Activated T-helper 1 cell treated with anti-CD3 and anti-CD28 coated beads, Interleukin-2, amount 50 U/mL, for 16 hours (primary cell): ENCODE results near the gene ANGPTL2.
"Not testable (repeated sequence)": the region's sequence is repeated elsewhere in the genome, so short reads cannot be mapped to it uniquely, and the experiment has no call there.

ENCODE experiments used
- DNase-seq, 2 donors: peaks; one replicate each; pipeline ENCODE4 v3.0.0-alpha.2; 2020; ENCODE audit warnings: low read depth in 1 of 2, low spot score in 1 of 2

The ANGPTL2 gene, protein sequence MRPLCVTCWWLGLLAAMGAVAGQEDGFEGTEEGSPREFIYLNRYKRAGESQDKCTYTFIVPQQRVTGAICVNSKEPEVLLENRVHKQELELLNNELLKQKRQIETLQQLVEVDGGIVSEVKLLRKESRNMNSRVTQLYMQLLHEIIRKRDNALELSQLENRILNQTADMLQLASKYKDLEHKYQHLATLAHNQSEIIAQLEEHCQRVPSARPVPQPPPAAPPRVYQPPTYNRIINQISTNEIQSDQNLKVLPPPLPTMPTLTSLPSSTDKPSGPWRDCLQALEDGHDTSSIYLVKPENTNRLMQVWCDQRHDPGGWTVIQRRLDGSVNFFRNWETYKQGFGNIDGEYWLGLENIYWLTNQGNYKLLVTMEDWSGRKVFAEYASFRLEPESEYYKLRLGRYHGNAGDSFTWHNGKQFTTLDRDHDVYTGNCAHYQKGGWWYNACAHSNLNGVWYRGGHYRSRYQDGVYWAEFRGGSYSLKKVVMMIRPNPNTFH

GRCh38 chr9:127122176-127123063 is at the start of gene ANGPTL2:
ANGPTL2 (minus strand) TSS chr9:127122635; CDS start chr9:127108731, 13,904 bp downstream.
- no peak for DNase-seq

- DNase-seq: not testable (repeated sequence)
These were observed 48.9 kb upstream of the ANGPTL2 start for GRCh38 chr9:127171348-127171747.

DNA sequence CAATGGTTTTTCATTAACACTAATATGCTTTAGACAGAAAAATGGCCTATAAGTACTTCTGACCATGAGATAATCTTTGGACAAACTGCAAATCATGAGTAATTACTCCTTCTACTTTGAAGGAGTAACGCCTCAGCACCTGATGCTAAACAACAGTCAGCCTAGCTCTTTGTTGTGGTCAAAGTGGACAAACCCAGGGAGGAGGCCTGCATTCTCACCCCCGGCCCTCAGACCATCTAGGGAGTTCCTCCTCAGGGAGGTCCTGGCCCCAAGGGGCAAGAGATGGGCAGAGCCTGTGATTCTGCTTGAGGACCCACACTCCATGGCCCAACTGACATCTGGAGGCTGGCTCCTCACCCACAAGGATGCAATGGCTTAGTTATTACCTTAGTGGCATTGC is 48.2 kb upstream of the ANGPTL2 start:
- no peak for DNase-seq

DNA sequence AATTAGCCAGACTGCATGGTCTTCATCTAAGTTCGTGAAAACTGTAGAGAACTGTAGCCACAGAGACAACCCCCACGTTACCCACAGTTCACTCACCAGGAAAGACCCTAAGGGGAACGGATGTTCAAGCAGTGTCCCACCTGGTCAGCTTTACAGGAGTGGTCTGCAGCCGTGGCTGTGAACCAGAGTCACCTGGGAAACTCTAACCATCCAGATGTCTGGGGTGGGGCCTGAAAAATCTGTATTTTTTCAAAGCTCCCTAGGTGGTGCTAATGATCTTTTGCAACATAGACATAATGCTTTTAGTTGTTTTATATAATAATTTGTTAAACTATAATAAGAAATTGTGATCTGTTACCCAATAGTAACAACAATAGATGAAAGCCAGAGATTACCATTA is 47.7 kb upstream of the ANGPTL2 start:
- DNase-seq: no peak

- no peak for DNase-seq
These were observed 47.1 kb upstream of the ANGPTL2 start for GRCh38 chr9:127169575-127169883.

DNA sequence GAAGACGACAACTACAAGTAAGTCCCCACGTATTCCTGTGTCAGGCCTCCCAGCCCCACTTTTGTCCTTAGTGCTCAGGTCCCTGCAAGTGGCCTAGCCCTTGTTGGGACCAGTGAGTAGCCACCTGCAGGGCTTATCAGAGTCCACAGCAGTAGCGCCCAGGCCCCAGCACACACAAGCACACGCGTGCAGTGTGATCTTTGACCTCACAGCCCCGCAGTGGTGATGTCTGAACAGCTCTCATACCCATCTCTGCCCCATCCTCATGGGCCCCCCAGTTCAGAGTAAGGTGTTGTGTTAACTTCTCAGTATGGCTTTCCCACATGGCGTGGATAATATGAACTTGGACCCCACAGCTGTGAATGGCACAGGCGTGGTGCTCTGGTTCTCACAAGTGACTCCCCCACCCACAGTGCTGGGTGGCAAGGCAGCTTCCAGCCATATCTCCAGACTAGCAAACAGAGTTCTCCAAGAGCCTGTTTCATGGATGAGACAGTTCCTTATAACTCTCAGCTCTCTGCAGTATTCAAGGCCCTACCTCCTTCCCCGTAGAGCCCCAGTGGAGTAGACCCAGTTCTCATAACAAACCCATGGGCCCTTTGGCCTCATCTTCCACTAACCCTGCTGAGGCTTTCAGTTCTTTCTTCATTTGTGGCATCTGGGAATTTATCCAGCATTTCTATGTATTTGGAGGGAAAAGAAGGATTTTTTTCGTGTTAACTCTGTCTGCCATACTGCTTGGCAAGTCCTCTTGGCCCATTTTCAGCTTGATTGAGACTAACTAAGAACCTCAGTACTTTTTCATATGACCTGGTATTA is 46.5 kb upstream of the ANGPTL2 start:
- DNase-seq: no peak

GRCh38 chr9:127167560-127168326 is 45.3 kb upstream of the ANGPTL2 start:
- no peak for DNase-seq

- DNase-seq: no peak
These were observed 44.5 kb upstream of the ANGPTL2 start for GRCh38 chr9:127166651-127167524.

- DNase-seq: no peak
These were observed 43.7 kb upstream of the ANGPTL2 start for GRCh38 chr9:127166111-127166510.

GRCh38 chr9:127165116-127165515 is 42.7 kb upstream of the ANGPTL2 start:
- no peak for DNase-seq

DNA sequence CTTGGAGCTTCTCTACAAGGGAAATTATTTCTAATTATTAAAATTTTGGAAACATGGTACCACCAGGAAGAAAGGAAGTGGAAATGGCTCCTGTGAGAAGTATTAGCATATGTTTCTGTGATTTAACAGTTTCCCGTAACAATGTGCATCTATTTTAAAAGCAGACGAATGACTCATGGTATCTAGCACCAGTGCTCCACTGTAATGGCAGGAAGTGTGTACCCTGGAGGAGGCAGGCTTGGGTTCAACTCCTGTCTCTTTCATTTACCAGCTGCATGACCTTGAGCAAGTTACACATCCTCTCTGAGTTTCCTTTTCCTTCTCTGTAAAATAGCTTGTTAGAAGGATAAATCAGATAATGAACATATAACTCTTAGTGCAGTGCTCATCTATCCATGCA is 41.0 kb upstream of the ANGPTL2 start:
- no peak for DNase-seq

GRCh38 chr9:127162864-127163365 is 40.5 kb upstream of the ANGPTL2 start:
- DNase-seq: no peak

DNA sequence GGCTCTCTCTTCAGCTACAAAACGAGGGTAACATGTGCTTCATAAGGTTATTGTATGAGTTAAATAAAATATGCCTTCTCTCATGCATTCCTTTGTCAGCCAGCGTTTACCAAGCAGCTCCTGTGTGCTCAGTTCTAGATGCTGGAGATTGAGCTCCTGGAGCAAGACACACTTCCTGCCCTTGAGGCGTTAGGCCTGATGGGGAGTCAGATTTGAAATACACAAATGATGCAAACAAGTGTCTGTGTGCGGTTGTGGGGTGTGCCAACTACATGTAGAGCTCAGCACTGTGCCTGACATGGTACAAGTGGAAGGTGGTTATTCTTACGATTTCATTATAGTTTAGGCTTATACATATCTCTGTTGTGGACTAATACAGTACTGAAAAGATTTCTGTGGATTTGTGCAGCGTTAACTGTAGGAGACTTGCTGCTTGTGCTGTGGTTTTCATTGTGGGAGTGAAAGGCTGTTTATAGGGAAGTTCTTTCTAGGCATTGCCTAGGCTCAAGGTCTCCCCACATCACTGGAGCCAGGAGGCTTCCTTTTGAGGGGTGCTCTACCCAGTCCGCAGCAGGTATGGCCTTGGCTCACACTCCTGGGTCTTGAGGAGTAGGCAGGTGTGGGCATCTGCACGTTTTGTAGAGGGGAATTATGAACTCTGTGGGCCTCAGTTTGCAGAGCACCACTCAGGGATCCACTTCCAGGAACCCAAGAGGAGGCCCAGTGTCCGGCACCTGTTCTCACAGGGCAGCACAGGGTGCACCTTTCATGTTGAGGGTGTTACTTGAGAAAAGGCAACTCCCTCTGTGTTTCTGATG is 39.8 kb upstream of the ANGPTL2 start:
- DNase-seq: no peak

- DNase-seq: no peak
These were observed 38.7 kb upstream of the ANGPTL2 start for GRCh38 chr9:127161081-127161624.

GRCh38 chr9:127159949-127160610 is 37.6 kb upstream of the ANGPTL2 start:
- DNase-seq: no peak

DNA sequence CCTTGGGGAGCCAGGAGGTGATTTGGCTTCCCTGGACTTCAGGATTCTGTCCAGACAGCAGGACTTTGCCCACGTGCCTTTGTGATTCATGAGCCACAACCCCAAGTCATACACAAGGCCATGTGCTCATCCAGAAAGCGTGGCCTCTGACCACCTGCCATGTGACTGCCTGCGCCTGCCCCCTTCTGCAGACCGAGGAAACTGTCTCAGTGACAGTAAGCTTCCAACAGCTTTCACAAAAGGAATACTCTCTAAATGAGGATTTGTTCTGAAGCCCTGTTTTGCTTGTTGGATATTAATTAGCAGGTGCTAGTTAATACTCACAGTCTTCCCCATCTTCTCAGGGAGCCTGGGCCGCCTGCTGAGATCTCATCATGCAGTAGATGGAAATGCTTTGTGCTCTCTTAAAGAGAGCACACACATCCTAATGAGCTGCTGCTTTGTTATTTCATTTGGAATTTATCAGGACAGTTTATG is 36.9 kb upstream of the ANGPTL2 start:
- DNase-seq: no peak

DNA sequence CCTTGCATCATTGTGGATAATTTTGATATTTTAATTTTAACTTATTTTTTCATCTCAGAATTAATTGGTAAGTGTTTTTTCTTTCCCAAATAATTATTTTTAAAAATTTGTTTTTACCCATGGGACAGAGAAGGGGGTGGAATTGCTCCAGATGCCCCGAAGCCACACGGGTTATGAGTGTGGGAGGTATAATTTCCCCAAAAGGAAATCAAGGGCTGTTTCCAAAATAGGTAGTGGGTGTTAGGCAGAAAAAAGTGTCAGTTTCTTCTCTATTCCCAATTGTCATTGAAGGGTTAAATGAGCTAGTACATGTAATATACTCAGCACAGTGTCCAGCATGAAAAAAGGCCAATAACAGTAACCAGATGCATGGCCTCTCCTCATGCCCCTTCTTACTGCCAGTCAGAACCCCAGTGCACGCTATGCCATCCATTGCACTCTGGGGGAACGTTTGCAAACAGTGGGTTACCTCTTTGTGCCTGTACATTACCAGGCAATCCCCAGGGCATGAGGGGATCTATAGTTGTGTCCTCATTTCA is 36.4 kb upstream of the ANGPTL2 start:
- no peak for DNase-seq
